HUES6 (cell line): ENCODE results near the gene MRC1.

Experiments used
- H3K27ac ChIP-seq: 2 replicates; pipeline ENCODE4 v1.7.0; 2013; ENCODE audit warnings: low read depth, mild to moderate bottlenecking, low read length, inconsistent platforms
- H3K27me3 ChIP-seq: 2 replicates; pipeline ENCODE4 v1.6.1; 2013; ENCODE audit warnings: low read length; ENCODE audit not compliant: control insufficient read depth, insufficient read depth
- H3K36me3 ChIP-seq: 2 replicates; pipeline ENCODE4 v1.6.1; 2013; ENCODE audit warnings: low read length; ENCODE audit not compliant: control insufficient read depth, insufficient read depth
- H3K4me1 ChIP-seq: 2 replicates; pipeline ENCODE4 v1.6.1; 2013; ENCODE audit warnings: low read length; ENCODE audit not compliant: control insufficient read depth, insufficient read depth
- H3K4me3 ChIP-seq: 2 replicates; pipeline ENCODE4 v1.5.1; 2013; ENCODE audit warnings: low read depth, low read length
- H3K9ac ChIP-seq: one replicate; pipeline ENCODE4 v1.6.1; 2013; ENCODE audit warnings: mild to moderate bottlenecking, low read length
- H3K9me3 ChIP-seq: 2 replicates; pipeline ENCODE4 v1.6.1; 2013; ENCODE audit warnings: low read depth, low read length; ENCODE audit not compliant: control insufficient read depth, insufficient read depth

Gene MRC1

GRCh38 chr10:17808971-17809841 lies at the start of gene MRC1:
Gene MRC1, plus strand, starts transcription at chr10:17809348. Its CDS starts 118 bp downstream, at chr10:17809466.
- H3K27me3 ChIP-seq, result no peaks in the 10 kb centered on the region
- no peak within 1 kb of the TSS for H3K9ac ChIP-seq
- peaks cover 9% of the 10 kb centered on the region for H3K4me1 ChIP-seq
- H3K4me3 ChIP-seq, result no peak within 1 kb of the TSS
- H3K36me3 ChIP-seq, result no peaks in the 10 kb centered on the region
- no peak within 1 kb of the TSS for H3K27ac ChIP-seq
- H3K9me3 ChIP-seq, result no peaks in the 10 kb centered on the region

- peaks cover 52% of the 10 kb centered on the region for H3K27me3 ChIP-seq
- H3K27ac ChIP-seq, result no peak overlapping the region
- H3K4me3 ChIP-seq, result no peak overlapping the region
- H3K9ac ChIP-seq, result no peak overlapping the region
- peaks cover 6% of the 10 kb centered on the region for H3K9me3 ChIP-seq
- H3K4me1 ChIP-seq, result peaks cover 8% of the 10 kb centered on the region; the same call in 1 of the 2 replicates
- H3K36me3 ChIP-seq, result no peaks in the 10 kb centered on the region
These were observed 45.0 kb upstream of the MRC1 start for GRCh38 chr10:17764142-17764541.

GRCh38 chr10:17765602-17766001 lies 43.5 kb upstream of the MRC1 start:
- H3K27me3 ChIP-seq, result peaks cover 52% of the 10 kb centered on the region
- H3K36me3 ChIP-seq, result no peaks in the 10 kb centered on the region
- no peak overlapping the region for H3K9ac ChIP-seq
- peaks cover 6% of the 10 kb centered on the region for H3K9me3 ChIP-seq
- no peak overlapping the region for H3K4me3 ChIP-seq
- peaks cover 8% of the 10 kb centered on the region; the same call in 1 of the 2 replicates for H3K4me1 ChIP-seq
- H3K27ac ChIP-seq, result no peak overlapping the region

GRCh38 chr10:17766731-17767130 lies 42.4 kb upstream of the MRC1 start:
- Histone ChIP-seq H3K36me3 (no peaks in the 10 kb centered on the region), H3K27ac (no peak overlapping the region), H3K27me3 (peaks cover 50% of the 10 kb centered on the region), H3K9me3 (peaks cover 6% of the 10 kb centered on the region), H3K9ac (no peak overlapping the region), H3K4me1 (peaks cover 8% of the 10 kb centered on the region; the same call in 1 of the 2 replicates), H3K4me3 (no peak overlapping the region)

- Histone ChIP-seq H3K36me3 (no peaks in the 10 kb centered on the region), H3K9me3 (peaks cover 6% of the 10 kb centered on the region), H3K27me3 (peaks cover 34% of the 10 kb centered on the region), H3K4me1 (peaks cover 8% of the 10 kb centered on the region; the same call in 1 of the 2 replicates), H3K27ac (no peak overlapping the region), H3K4me3 (no peak overlapping the region), H3K9ac (no peak overlapping the region)
These were observed 40.7 kb upstream of the MRC1 start for GRCh38 chr10:17768496-17768895.

- no peak overlapping the region for H3K4me3 ChIP-seq
- no peaks in the 10 kb centered on the region for H3K36me3 ChIP-seq
- no peak overlapping the region for H3K9ac ChIP-seq
- H3K4me1 ChIP-seq, result peaks cover 4% of the 10 kb centered on the region; the same call in 1 of the 2 replicates
- H3K27ac ChIP-seq, result no peak overlapping the region
- peaks cover 6% of the 10 kb centered on the region for H3K9me3 ChIP-seq
- peaks cover 30% of the 10 kb centered on the region for H3K27me3 ChIP-seq
These were observed 40.2 kb upstream of the MRC1 start for GRCh38 chr10:17768957-17769356.

GRCh38 chr10:17771017-17771416 lies 38.1 kb upstream of the MRC1 start:
- H3K36me3 ChIP-seq, result no peaks in the 10 kb centered on the region
- peaks cover 9% of the 10 kb centered on the region for H3K27me3 ChIP-seq
- H3K4me1 ChIP-seq, result no peaks in the 10 kb centered on the region
- H3K4me3 ChIP-seq, result no peak overlapping the region
- H3K9me3 ChIP-seq, result peaks cover 6% of the 10 kb centered on the region
- no peak overlapping the region for H3K27ac ChIP-seq
- no peak overlapping the region for H3K9ac ChIP-seq

GRCh38 chr10:17779784-17780183 lies 29.4 kb upstream of the MRC1 start:
- Histone ChIP-seq H3K27me3 (no peaks in the 10 kb centered on the region), H3K4me1 (no peaks in the 10 kb centered on the region)

GRCh38 chr10:17780727-17781126 lies 28.4 kb upstream of the MRC1 start:
- Histone ChIP-seq H3K27ac (no peak overlapping the region), H3K27me3 (no peaks in the 10 kb centered on the region)

More at GRCh38 chr10:17779784-17780183, 29.4 kb upstream of the MRC1 start:
- Histone ChIP-seq H3K27ac (no peak overlapping the region), H3K4me3 (no peak overlapping the region), H3K9me3 (no peaks in the 10 kb centered on the region), H3K9ac (no peak overlapping the region), H3K36me3 (no peaks in the 10 kb centered on the region)

GRCh38 chr10:17781856-17782255 lies 27.3 kb upstream of the MRC1 start:
- H3K9ac ChIP-seq, result no peak overlapping the region
- H3K27ac ChIP-seq, result no peak overlapping the region
- no peaks in the 10 kb centered on the region for H3K4me1 ChIP-seq
- H3K9me3 ChIP-seq, result no peaks in the 10 kb centered on the region
- H3K36me3 ChIP-seq, result no peaks in the 10 kb centered on the region
- H3K4me3 ChIP-seq, result no peak overlapping the region
- H3K27me3 ChIP-seq, result no peaks in the 10 kb centered on the region

More at GRCh38 chr10:17780727-17781126, 28.4 kb upstream of the MRC1 start:
- no peaks in the 10 kb centered on the region for H3K9me3 ChIP-seq
- H3K4me1 ChIP-seq, result no peaks in the 10 kb centered on the region
- no peaks in the 10 kb centered on the region for H3K36me3 ChIP-seq
- no peak overlapping the region for H3K9ac ChIP-seq
- H3K4me3 ChIP-seq, result no peak overlapping the region

- H3K27ac ChIP-seq, result no peak overlapping the region
- H3K9me3 ChIP-seq, result no peaks in the 10 kb centered on the region
These were observed 26.1 kb upstream of the MRC1 start for GRCh38 chr10:17782921-17783665.

More at GRCh38 chr10:17782921-17783665, 26.1 kb upstream of the MRC1 start:
- Histone ChIP-seq H3K4me3 (no peak overlapping the region), H3K9ac (no peak overlapping the region), H3K36me3 (no peaks in the 10 kb centered on the region), H3K27me3 (no peaks in the 10 kb centered on the region), H3K4me1 (peaks cover 6% of the 10 kb centered on the region; the same call in 1 of the 2 replicates)
